H9 (cell line): ENCODE results near the gene BATF. TPM values are rescaled to one million over a fixed set of nuclear protein-coding genes. Genes with fewer than 3 reads are reported as not detected.

Experiments
- DNase-seq: peaks from one replicate; pipeline ENCODE4 v3.0.0-alpha.2; 2017
- H2AFZ ChIP-seq: one replicate; pipeline ENCODE4 v1.6.1; 2013; ENCODE audit warnings: mild to moderate bottlenecking, low read length, control low read depth, moderate library complexity
- H2AK5ac ChIP-seq: 2 replicates; pipeline ENCODE4 v1.6.1; 2013; ENCODE audit warnings: low read length, control low read depth, mixed read lengths; ENCODE audit not compliant: insufficient read length
- H2BK120ac ChIP-seq: one replicate; pipeline ENCODE4 v1.6.1; 2013; ENCODE audit warnings: low read depth, mild to moderate bottlenecking, low read length, control low read depth, inconsistent platforms; ENCODE audit not compliant: poor library complexity, severe bottlenecking
- H2BK12ac ChIP-seq: 2 replicates; pipeline ENCODE4 v1.6.1; 2013; ENCODE audit warnings: low read length, control low read depth, mixed read lengths, low read depth; ENCODE audit not compliant: insufficient read length
- H2BK15ac ChIP-seq: 2 replicates; pipeline ENCODE4 v1.6.1; 2013; ENCODE audit warnings: low read depth, low read length, control low read depth
- H2BK20ac ChIP-seq: one replicate; pipeline ENCODE4 v1.6.1; 2013; ENCODE audit warnings: low read depth, mild to moderate bottlenecking, low read length, control low read depth, inconsistent platforms; ENCODE audit not compliant: poor library complexity, severe bottlenecking
- H2BK5ac ChIP-seq: 2 replicates; pipeline ENCODE4 v1.6.1; 2013; ENCODE audit warnings: low read length, control low read depth, mixed read lengths; ENCODE audit not compliant: insufficient read length
- H3K14ac ChIP-seq: 2 replicates; pipeline ENCODE4 v1.6.1; 2013; ENCODE audit warnings: low read length, control low read depth; ENCODE audit not compliant: insufficient read depth
- H3K18ac ChIP-seq: 2 replicates; pipeline ENCODE4 v1.6.1; 2013; ENCODE audit warnings: low read depth, mild to moderate bottlenecking, mixed read lengths, low read length, control low read depth; ENCODE audit not compliant: insufficient read length
- H3K23ac ChIP-seq: 2 replicates; pipeline ENCODE4 v1.6.1; 2013; ENCODE audit warnings: low read length, control low read depth, mixed read lengths, low read depth; ENCODE audit not compliant: insufficient read length
- H3K23me2 ChIP-seq: 2 replicates; pipeline ENCODE4 v1.6.1; 2013; ENCODE audit warnings: low read depth, mild to moderate bottlenecking, mixed read lengths, low read length, control low read depth; ENCODE audit not compliant: insufficient read length, poor library complexity, severe bottlenecking
- H3K27ac ChIP-seq: 2 replicates; pipeline ENCODE4 v1.5.1; 2013; ENCODE audit warnings: low read length, control low read depth, mixed read lengths, low read depth; ENCODE audit not compliant: insufficient read length
- H3K27me3 ChIP-seq: 2 replicates; pipeline ENCODE4 v1.6.1; 2013; ENCODE audit warnings: low read length, control low read depth, inconsistent platforms; ENCODE audit not compliant: insufficient read depth
- H3K4ac ChIP-seq: 2 replicates; pipeline ENCODE4 v1.6.1; 2013; ENCODE audit warnings: low read depth, mild to moderate bottlenecking, control low read depth, inconsistent platforms, low read length, moderate library complexity
- H3K4me1 ChIP-seq: 2 replicates; pipeline ENCODE4 v1.6.1; 2013; ENCODE audit warnings: low read length, control low read depth, inconsistent platforms; ENCODE audit not compliant: insufficient read depth
- H3K4me2 ChIP-seq: 2 replicates; pipeline ENCODE4 v1.6.1; 2013; ENCODE audit warnings: low read length, control low read depth, mixed read lengths; ENCODE audit not compliant: insufficient read length, insufficient read depth
- H3K56ac ChIP-seq: 2 replicates; pipeline ENCODE4 v1.6.1; 2013; ENCODE audit warnings: low read depth, mild to moderate bottlenecking, mixed read lengths, low read length, control low read depth; ENCODE audit not compliant: insufficient read length
- H3K79me1 ChIP-seq: 2 replicates; pipeline ENCODE4 v1.6.1; 2013; ENCODE audit warnings: low read depth, mild to moderate bottlenecking, moderate library complexity, low read length, control low read depth, inconsistent platforms; ENCODE audit not compliant: insufficient read depth, poor library complexity, severe bottlenecking
- H3K79me2 ChIP-seq: 2 replicates; pipeline ENCODE4 v1.6.1; 2013; ENCODE audit warnings: low read length, control low read depth, inconsistent platforms; ENCODE audit not compliant: insufficient read depth
- H3K9ac ChIP-seq: 2 replicates; pipeline ENCODE4 v1.6.1; 2013; ENCODE audit warnings: low read length, control low read depth, mixed read lengths; ENCODE audit not compliant: insufficient read length; ENCODE audit errors: extremely low read depth
- H3K9me3 ChIP-seq: one replicate; pipeline ENCODE4 v1.6.1; 2013; ENCODE audit warnings: low read depth, low read length, inconsistent platforms; ENCODE audit not compliant: control insufficient read depth
- H3T11ph ChIP-seq: one replicate; pipeline ENCODE4 v1.6.1; 2013; ENCODE audit warnings: mild to moderate bottlenecking, low read length, control low read depth, inconsistent platforms
- H4K20me1 ChIP-seq: one replicate; pipeline ENCODE4 v1.6.1; 2013; ENCODE audit not compliant: control insufficient read depth, insufficient read length, insufficient read depth
- H4K5ac ChIP-seq: 2 replicates; pipeline ENCODE4 v1.6.1; 2013; ENCODE audit warnings: low read depth, mild to moderate bottlenecking, mixed read lengths, low read length, control low read depth; ENCODE audit not compliant: insufficient read length
- H4K8ac ChIP-seq: replicated peaks from 2 replicates; pipeline ENCODE4 v1.6.1; 2013; ENCODE audit warnings: low read length, control low read depth, mixed read lengths, low read depth; ENCODE audit not compliant: insufficient read length
- H4K91ac ChIP-seq: 2 replicates; pipeline ENCODE4 v1.6.1; 2013; ENCODE audit warnings: low read depth, mild to moderate bottlenecking, moderate library complexity, mixed read lengths, low read length, control low read depth; ENCODE audit not compliant: insufficient read length
- H3K27ac Mint-ChIP-seq, 3 experiments: 2 replicates in 2 of 3; 3 replicates in 1 of 3; pipeline ENCODE4 v1.8.0; 2020 to 2021; ENCODE audit warnings: mixed read lengths in 3 of 3, mild to moderate bottlenecking in 1 of 3, moderate library complexity in 1 of 3
- H3K27me3 Mint-ChIP-seq: 2 replicates; pipeline ENCODE4 v1.8.0; 2021; ENCODE audit warnings: low read depth, mild to moderate bottlenecking, moderate library complexity, mixed read lengths
- H3K36me3 Mint-ChIP-seq, 3 experiments: 2 replicates in 2 of 3; 3 replicates in 1 of 3; pipeline ENCODE4 v1.8.0; 2020 to 2021; ENCODE audit warnings: low read depth in 3 of 3, mixed read lengths in 3 of 3; ENCODE audit not compliant: insufficient read depth in 1 of 3
- H3K4me1 Mint-ChIP-seq, 2 experiments: 2 replicates each; pipeline ENCODE4 v1.8.0; 2020; ENCODE audit warnings: mixed read lengths in 2 of 2
- H3K4me3 Mint-ChIP-seq, 2 experiments: 2 replicates in 1 of 2; 3 replicates in 1 of 2; pipeline ENCODE4 v1.8.0; 2020 to 2021; ENCODE audit warnings: mild to moderate bottlenecking in 2 of 2, mixed read lengths in 2 of 2, moderate library complexity in 1 of 2
- H3K9me3 Mint-ChIP-seq, 2 experiments: 2 replicates in 1 of 2; 3 replicates in 1 of 2; pipeline ENCODE4 v1.8.0; 2020; ENCODE audit warnings: mild to moderate bottlenecking in 2 of 2, mixed read lengths in 2 of 2, moderate library complexity in 1 of 2
- CTCF ChIP-seq: fragments of 200-600 bp; sonication (generic); conservative IDR thresholded peaks from 3 replicates; pipeline ENCODE4 v1.8.0; 2021; ENCODE audit warnings: antibody characterized with exemption, mild to moderate bottlenecking
- WGBS: extraction: QIAGEN DNeasy Blood & Tissue Kit; methylation state at CpG from one replicate; pipeline ENCODE4 v1.1.7; 2013; ENCODE audit warnings: missing lambda C conversion rate, low lambda C conversion rate, mixed read lengths; ENCODE audit not compliant: insufficient read length; ENCODE audit errors: extremely low coverage; 5-methylcytosine and 5-hydroxymethylcytosine counted together
- total RNA-seq: library from RNA; stranded (reverse); gene quantifications from 2 replicates; pipeline ENCODE4 v1.2.1, GENCODE V29; 2021

BATF gene
- total RNA-seq, 1 experiment from 2014 or later, result not detected

DNA sequence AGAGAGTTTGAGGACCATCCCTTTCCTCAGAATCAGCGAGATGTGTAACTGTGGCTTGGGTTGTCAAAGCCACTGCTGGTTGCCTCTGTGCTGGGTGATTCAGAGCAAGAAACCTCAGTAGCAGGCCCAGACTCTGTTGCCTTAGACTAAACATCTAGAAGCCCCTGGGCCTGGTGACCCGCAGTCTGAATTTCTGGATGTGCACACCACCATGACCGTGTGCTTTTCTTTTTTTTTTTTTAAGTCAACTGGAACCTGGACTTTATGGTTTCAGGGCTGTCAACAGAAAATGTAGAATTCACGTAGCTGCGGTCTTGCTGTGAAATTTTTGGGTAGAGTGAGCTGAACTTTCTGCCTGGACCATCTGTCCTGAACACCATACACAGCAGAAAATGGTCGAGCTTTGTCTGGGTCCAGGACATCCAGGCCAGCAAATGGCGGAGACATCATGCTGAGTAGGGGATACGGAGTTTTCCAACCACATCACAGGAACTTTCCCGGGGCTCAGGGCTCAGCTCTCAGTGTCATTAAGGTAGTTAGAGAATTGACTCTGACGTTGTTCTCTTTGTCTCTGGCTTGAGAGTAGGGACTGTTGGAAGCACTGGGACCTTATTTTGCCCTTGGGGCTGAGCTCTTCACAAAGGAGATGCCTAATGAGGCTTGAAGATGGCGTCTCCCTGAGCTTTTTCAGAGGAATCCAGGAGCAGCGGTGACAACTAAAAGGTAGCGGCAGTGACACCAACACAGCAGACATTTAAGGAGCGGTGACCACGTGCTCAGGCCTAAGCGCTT, 23.0 kb upstream of the BATF start:
- Histone ChIP-seq H4K20me1 (no peaks in the 10 kb centered on the region), H4K91ac (no peak overlapping the region), H2BK5ac (no peak overlapping the region), H2BK120ac (no peak overlapping the region), H3K56ac (no peak overlapping the region), H3K4ac (no peak overlapping the region), H2BK20ac (no peak overlapping the region), H3K4me2 (no peak overlapping the region), H2BK15ac (no peak overlapping the region), H3K4me1 (no peaks in the 10 kb centered on the region), H3K27ac (no peak overlapping the region), H3K79me2 (no peaks in the 10 kb centered on the region), H3K23ac (no peak overlapping the region), H4K8ac (no peak overlapping the region), H3K27me3 (no peaks in the 10 kb centered on the region), H3K9ac (no peak overlapping the region), H4K5ac (no peak overlapping the region), H2AFZ (no peak overlapping the region), H3K18ac (no peak overlapping the region), H2AK5ac (no peak overlapping the region), H3K79me1 (no peaks in the 10 kb centered on the region), H3K9me3 (no peaks in the 10 kb centered on the region), H2BK12ac (no peak overlapping the region), H3K23me2 (no peaks in the 10 kb centered on the region), H3T11ph (no peak overlapping the region), H3K14ac (no peak overlapping the region)
- H3K36me3 Mint-ChIP-seq, result no peaks in the 10 kb centered on the region
- H3K27me3 Mint-ChIP-seq, result no peaks in the 10 kb centered on the region; the same call in 1 of the 2 replicates
- H3K27ac Mint-ChIP-seq, result no peak overlapping the region
- TF ChIP-seq CTCF, result no peak
- no peak for DNase-seq
- no CpG with 5 or more reads among the region's 16 CpGs for WGBS
- H3K9me3 Mint-ChIP-seq, result no peaks in the 10 kb centered on the region
- H3K4me3 Mint-ChIP-seq, result no peak overlapping the region
- H3K4me1 Mint-ChIP-seq, result no peaks in the 10 kb centered on the region
